CD4-positive, alpha-beta T cell treated with Interleukin-17A for 1 hour (primary cell): ENCODE measurements around the gene LIMCH1.

ENCODE experiments used
- DNase-seq: peaks from one replicate; pipeline ENCODE4 v3.0.0-alpha.2; 2020

LIMCH1 gene

GRCh38 chr4:41572956-41573355, 35.0 kb downstream of the LIMCH1 start:
- no peak for DNase-seq

GRCh38 chr4:41573502-41574001, 35.6 kb downstream of the LIMCH1 start:
- no peak for DNase-seq

GRCh38 chr4:41575207-41575606, 37.2 kb downstream of the LIMCH1 start:
- no peak for DNase-seq

- DNase-seq, result no peak
Measured at GRCh38 chr4:41575665-41576064, 37.7 kb downstream of the LIMCH1 start.

GRCh38 chr4:41579043-41579442, 41.1 kb downstream of the LIMCH1 start:
- DNase-seq, result no peak

- no peak for DNase-seq
Measured at GRCh38 chr4:41579526-41579925, 41.6 kb downstream of the LIMCH1 start.

GRCh38 chr4:41580007-41580406, 42.0 kb downstream of the LIMCH1 start:
- DNase-seq, result no peak

- DNase-seq, result no peak
Measured at GRCh38 chr4:41586675-41587225, 48.8 kb downstream of the LIMCH1 start.

GRCh38 chr4:41587286-41587685, 49.3 kb downstream of the LIMCH1 start:
- no peak for DNase-seq

- no peak for DNase-seq
Measured at GRCh38 chr4:41590591-41590990, 52.6 kb downstream of the LIMCH1 start.

- no peak for DNase-seq
Measured at GRCh38 chr4:41594432-41594831, 56.5 kb downstream of the LIMCH1 start.

GRCh38 chr4:41597494-41597893, 59.5 kb downstream of the LIMCH1 start:
- DNase-seq, result no peak

GRCh38 chr4:41598580-41598979, 60.6 kb downstream of the LIMCH1 start:
- no peak for DNase-seq

- DNase-seq, result no peak
Measured at GRCh38 chr4:41599192-41599786, 61.3 kb downstream of the LIMCH1 start.

GRCh38 chr4:41600243-41600912, 62.4 kb downstream of the LIMCH1 start:
- DNase-seq, result no peak

GRCh38 chr4:41601025-41601424, 63.1 kb downstream of the LIMCH1 start:
- DNase-seq, result no peak

- DNase-seq, result no peak
Measured at GRCh38 chr4:41602113-41602512, 64.2 kb downstream of the LIMCH1 start.

- DNase-seq, result no peak
Measured at GRCh38 chr4:41602886-41603498, 65.0 kb downstream of the LIMCH1 start.

- DNase-seq, result no peak
Measured at GRCh38 chr4:41609851-41610250, 71.9 kb downstream of the LIMCH1 start.

GRCh38 chr4:41610474-41610873, 72.5 kb downstream of the LIMCH1 start:
- DNase-seq, result no peak

GRCh38 chr4:41611124-41611838, 73.3 kb downstream of the LIMCH1 start:
- DNase-seq, result no peak

GRCh38 chr4:41611881-41612871, 74.2 kb downstream of the LIMCH1 start:
- DNase-seq, result no peak
